ENCODE measurements around the gene AMMECR1.

Gene AMMECR1

GRCh38 chrX:110173192-110174175 is 144.4 kb downstream of the AMMECR1 start:
- H3K27me3 ChIP-seq (ENCODE audit: control insufficient read depth, insufficient read depth, low read length), result peaks cover 4% of the 10 kb centered on the region; the same call in 1 of the 2 replicates
- H3K4me3 ChIP-seq (ENCODE audit: low read depth, low read length), result no peak overlapping the region
- no peaks in the 10 kb centered on the region for H3K9me3 ChIP-seq (ENCODE audit: control insufficient read depth, insufficient read depth, low read depth, low read length)
- peaks cover 9% of the 10 kb centered on the region; the same call in 1 of the 2 replicates for H3K4me1 ChIP-seq (ENCODE audit: control insufficient read depth, insufficient read depth, low read length)
- peaks cover 4% of the 10 kb centered on the region; the same call in 1 of the 2 replicates for H3K36me3 ChIP-seq (ENCODE audit: control insufficient read depth, insufficient read depth, low read length)
- H3K9ac ChIP-seq (ENCODE audit: low read length), result no peak overlapping the region
- no peak overlapping the region for H3K27ac ChIP-seq (ENCODE audit: low read depth, low read length)

GRCh38 chrX:110172215-110172614 is 145.7 kb downstream of the AMMECR1 start:
- Histone ChIP-seq H3K27ac (ENCODE audit: low read depth, low read length) (no peak overlapping the region), H3K4me1 (ENCODE audit: control insufficient read depth, insufficient read depth, low read length) (peaks cover 14% of the 10 kb centered on the region), H3K9ac (ENCODE audit: low read length) (no peak overlapping the region), H3K27me3 (ENCODE audit: control insufficient read depth, insufficient read depth, low read length) (peaks cover 4% of the 10 kb centered on the region; the same call in 1 of the 2 replicates), H3K4me3 (ENCODE audit: low read depth, low read length) (no peak overlapping the region), H3K9me3 (ENCODE audit: control insufficient read depth, insufficient read depth, low read depth, low read length) (no peaks in the 10 kb centered on the region), H3K36me3 (ENCODE audit: control insufficient read depth, insufficient read depth, low read length) (peaks cover 4% of the 10 kb centered on the region; the same call in 1 of the 2 replicates)

DNA sequence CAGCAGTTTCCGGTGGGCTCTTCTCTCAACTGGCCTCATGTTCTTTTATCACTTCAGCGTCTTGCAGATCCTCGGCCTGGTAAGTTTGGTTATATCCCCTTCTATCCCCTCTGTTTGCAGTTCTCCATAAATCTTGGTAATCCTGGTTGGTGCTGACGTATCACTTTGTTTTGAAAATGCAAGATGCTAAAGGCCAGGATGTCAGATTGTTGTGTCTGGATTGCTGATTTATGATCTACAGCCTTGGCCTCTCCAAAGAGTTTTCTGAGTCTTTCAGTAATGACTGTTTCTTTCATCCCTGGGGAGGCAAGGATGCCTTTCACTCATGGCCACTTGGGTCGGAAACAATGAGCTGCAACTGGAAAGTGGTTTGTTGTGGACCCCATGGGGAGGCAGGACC is 146.4 kb downstream of the AMMECR1 start:
- H3K9me3 ChIP-seq (ENCODE audit: control insufficient read depth, insufficient read depth, low read depth, low read length), result no peaks in the 10 kb centered on the region
- peaks cover 14% of the 10 kb centered on the region for H3K4me1 ChIP-seq (ENCODE audit: control insufficient read depth, insufficient read depth, low read length)
- no peak overlapping the region for H3K27ac ChIP-seq (ENCODE audit: low read depth, low read length)
- H3K36me3 ChIP-seq (ENCODE audit: control insufficient read depth, insufficient read depth, low read length), result peaks cover 4% of the 10 kb centered on the region; the same call in 1 of the 2 replicates
- no peak overlapping the region for H3K9ac ChIP-seq (ENCODE audit: low read length)
- peaks cover 4% of the 10 kb centered on the region; the same call in 1 of the 2 replicates for H3K27me3 ChIP-seq (ENCODE audit: control insufficient read depth, insufficient read depth, low read length)
- no peak overlapping the region for H3K4me3 ChIP-seq (ENCODE audit: low read depth, low read length)

DNA sequence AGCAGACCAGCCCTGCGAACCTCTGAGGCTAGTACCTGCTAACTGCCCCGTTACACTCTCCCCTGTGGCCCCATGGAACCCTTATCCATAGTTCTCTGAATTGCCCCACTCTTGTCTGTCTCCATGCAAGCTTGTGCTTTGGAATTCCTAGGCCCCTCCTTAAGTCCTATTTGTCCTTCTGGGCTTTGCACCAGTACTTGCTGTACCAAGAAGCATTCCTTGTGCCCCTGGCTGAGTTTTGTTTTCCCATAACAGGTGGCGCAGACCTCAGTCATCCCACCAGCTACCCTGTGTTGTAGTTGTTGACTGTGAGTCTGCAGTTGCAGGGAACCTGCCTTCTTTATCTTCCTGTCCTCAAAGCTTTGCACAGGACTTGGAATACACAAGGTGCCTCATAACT is 147.9 kb downstream of the AMMECR1 start:
- Histone ChIP-seq H3K4me3 (ENCODE audit: low read depth, low read length) (no peak overlapping the region), H3K27ac (ENCODE audit: low read depth, low read length) (no peak overlapping the region), H3K4me1 (ENCODE audit: control insufficient read depth, insufficient read depth, low read length) (peaks cover 14% of the 10 kb centered on the region), H3K9ac (ENCODE audit: low read length) (no peak overlapping the region), H3K9me3 (ENCODE audit: control insufficient read depth, insufficient read depth, low read depth, low read length) (no peaks in the 10 kb centered on the region), H3K36me3 (ENCODE audit: control insufficient read depth, insufficient read depth, low read length) (peaks cover 4% of the 10 kb centered on the region; the same call in 1 of the 2 replicates), H3K27me3 (ENCODE audit: control insufficient read depth, insufficient read depth, low read length) (peaks cover 7% of the 10 kb centered on the region; the same call in 1 of the 2 replicates)

- Histone ChIP-seq H3K9ac (ENCODE audit: low read length) (no peak overlapping the region), H3K9me3 (ENCODE audit: control insufficient read depth, insufficient read depth, low read depth, low read length) (no peaks in the 10 kb centered on the region), H3K27me3 (ENCODE audit: control insufficient read depth, insufficient read depth, low read length) (peaks cover 7% of the 10 kb centered on the region; the same call in 1 of the 2 replicates), H3K27ac (ENCODE audit: low read depth, low read length) (no peak overlapping the region), H3K36me3 (ENCODE audit: control insufficient read depth, insufficient read depth, low read length) (0 out of 2 replicates have a peak, but pooled peaks cover 4% of the 10 kb centered on the region), H3K4me3 (ENCODE audit: low read depth, low read length) (no peak overlapping the region), H3K4me1 (ENCODE audit: control insufficient read depth, insufficient read depth, low read length) (peaks cover 9% of the 10 kb centered on the region)
These were observed 149.3 kb downstream of the AMMECR1 start for GRCh38 chrX:110168585-110168984.

DNA sequence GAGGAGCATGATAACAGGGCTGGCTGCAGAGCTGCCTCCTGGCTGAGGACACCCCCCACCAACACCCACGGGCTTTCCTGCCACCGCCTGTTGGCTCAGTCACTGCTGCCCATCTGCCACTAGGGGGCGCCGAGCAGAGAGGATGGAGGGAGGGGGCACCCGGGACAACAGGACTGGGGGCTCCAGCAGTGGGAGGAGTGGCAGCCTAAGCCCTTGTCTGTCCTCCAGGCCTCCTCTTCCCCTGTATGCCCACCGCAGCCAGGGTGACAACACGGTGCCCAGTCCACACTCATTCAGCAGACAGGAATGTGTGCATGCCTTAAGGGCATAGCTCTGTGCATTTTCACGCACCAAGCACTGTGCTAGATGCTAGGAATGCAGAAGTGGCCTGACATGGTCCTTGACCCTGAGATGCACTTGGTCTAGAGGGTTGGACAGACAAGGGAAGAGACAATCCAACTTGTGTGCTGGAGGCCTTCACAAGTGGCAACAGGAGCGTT is 149.9 kb downstream of the AMMECR1 start:
- Histone ChIP-seq H3K4me1 (ENCODE audit: control insufficient read depth, insufficient read depth, low read length) (peaks cover 8% of the 10 kb centered on the region), H3K4me3 (ENCODE audit: low read depth, low read length) (no peak overlapping the region), H3K9me3 (ENCODE audit: control insufficient read depth, insufficient read depth, low read depth, low read length) (no peaks in the 10 kb centered on the region), H3K27ac (ENCODE audit: low read depth, low read length) (no peak overlapping the region), H3K27me3 (ENCODE audit: control insufficient read depth, insufficient read depth, low read length) (peaks cover 7% of the 10 kb centered on the region; the same call in 1 of the 2 replicates), H3K9ac (ENCODE audit: low read length) (no peak overlapping the region), H3K36me3 (ENCODE audit: control insufficient read depth, insufficient read depth, low read length) (0 out of 2 replicates have a peak, but pooled peaks cover 4% of the 10 kb centered on the region)

DNA sequence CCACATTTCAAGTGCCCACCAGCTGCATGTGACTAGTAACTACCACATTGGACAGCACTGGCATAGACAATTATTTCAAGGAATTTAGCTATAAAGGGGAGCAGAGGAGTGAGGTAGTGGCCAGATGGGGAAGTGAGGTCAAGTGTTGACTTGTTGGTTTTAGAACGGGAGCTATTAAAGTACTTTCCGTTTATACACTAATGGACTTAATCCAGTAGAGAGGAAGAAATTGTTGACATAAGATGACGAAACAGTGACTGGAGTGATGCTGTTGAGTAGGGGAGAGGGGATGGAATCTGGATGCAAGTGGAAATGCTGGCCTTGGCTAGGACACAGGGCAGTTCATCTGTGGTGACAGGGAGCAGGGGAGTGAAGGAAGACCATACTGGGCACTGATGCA is 154.4 kb downstream of the AMMECR1 start:
- Histone ChIP-seq H3K9me3 (ENCODE audit: control insufficient read depth, insufficient read depth, low read depth, low read length) (no peaks in the 10 kb centered on the region), H3K9ac (ENCODE audit: low read length) (no peak overlapping the region), H3K27ac (ENCODE audit: low read depth, low read length) (no peak overlapping the region), H3K36me3 (ENCODE audit: control insufficient read depth, insufficient read depth, low read length) (no peaks in the 10 kb centered on the region), H3K4me3 (ENCODE audit: low read depth, low read length) (no peak overlapping the region), H3K4me1 (ENCODE audit: control insufficient read depth, insufficient read depth, low read length) (peaks cover 15% of the 10 kb centered on the region), H3K27me3 (ENCODE audit: control insufficient read depth, insufficient read depth, low read length) (peaks cover 3% of the 10 kb centered on the region; the same call in 1 of the 2 replicates)

DNA sequence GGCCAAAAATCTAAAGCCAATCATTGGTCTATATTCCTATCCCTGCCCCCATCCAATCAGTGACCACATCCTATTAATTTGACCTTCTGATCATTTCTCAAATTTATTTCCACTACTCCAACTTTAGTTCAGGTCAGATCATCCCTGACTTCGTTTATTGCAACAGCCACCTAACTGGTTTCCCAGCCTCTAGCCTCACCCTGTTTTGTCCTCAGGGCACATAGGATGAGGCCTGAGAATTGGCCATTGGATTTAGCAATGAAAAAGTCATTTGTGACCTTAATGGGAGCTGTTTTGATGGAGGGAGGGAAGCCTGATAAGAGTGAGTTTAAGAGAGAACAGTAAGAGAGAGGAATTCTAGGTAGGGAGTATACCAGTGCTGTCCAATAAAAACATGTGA is 155.0 kb downstream of the AMMECR1 start:
- Histone ChIP-seq H3K9ac (ENCODE audit: low read length) (no peak overlapping the region), H3K4me3 (ENCODE audit: low read depth, low read length) (no peak overlapping the region), H3K27ac (ENCODE audit: low read depth, low read length) (no peak overlapping the region), H3K36me3 (ENCODE audit: control insufficient read depth, insufficient read depth, low read length) (no peaks in the 10 kb centered on the region), H3K9me3 (ENCODE audit: control insufficient read depth, insufficient read depth, low read depth, low read length) (no peaks in the 10 kb centered on the region), H3K4me1 (ENCODE audit: control insufficient read depth, insufficient read depth, low read length) (peaks cover 11% of the 10 kb centered on the region), H3K27me3 (ENCODE audit: control insufficient read depth, insufficient read depth, low read length) (peaks cover 3% of the 10 kb centered on the region; the same call in 1 of the 2 replicates)

- no peak overlapping the region for H3K9ac ChIP-seq (ENCODE audit: low read length)
- no peaks in the 10 kb centered on the region for H3K36me3 ChIP-seq (ENCODE audit: control insufficient read depth, insufficient read depth, low read length)
- H3K27me3 ChIP-seq (ENCODE audit: control insufficient read depth, insufficient read depth, low read length), result peaks cover 3% of the 10 kb centered on the region; the same call in 1 of the 2 replicates
- H3K9me3 ChIP-seq (ENCODE audit: control insufficient read depth, insufficient read depth, low read depth, low read length), result no peaks in the 10 kb centered on the region
- no peak overlapping the region for H3K4me3 ChIP-seq (ENCODE audit: low read depth, low read length)
- peaks cover 7% of the 10 kb centered on the region for H3K4me1 ChIP-seq (ENCODE audit: control insufficient read depth, insufficient read depth, low read length)
- no peak overlapping the region for H3K27ac ChIP-seq (ENCODE audit: low read depth, low read length)
These were observed 155.8 kb downstream of the AMMECR1 start for GRCh38 chrX:110162131-110162530.

GRCh38 chrX:110161361-110161686 is 156.6 kb downstream of the AMMECR1 start:
- Histone ChIP-seq H3K27ac (ENCODE audit: low read depth, low read length) (no peak overlapping the region), H3K9ac (ENCODE audit: low read length) (no peak overlapping the region), H3K4me1 (ENCODE audit: control insufficient read depth, insufficient read depth, low read length) (peaks cover 7% of the 10 kb centered on the region), H3K4me3 (ENCODE audit: low read depth, low read length) (no peak overlapping the region), H3K9me3 (ENCODE audit: control insufficient read depth, insufficient read depth, low read depth, low read length) (no peaks in the 10 kb centered on the region), H3K36me3 (ENCODE audit: control insufficient read depth, insufficient read depth, low read length) (no peaks in the 10 kb centered on the region), H3K27me3 (ENCODE audit: control insufficient read depth, insufficient read depth, low read length) (peaks cover 3% of the 10 kb centered on the region; the same call in 1 of the 2 replicates)

DNA sequence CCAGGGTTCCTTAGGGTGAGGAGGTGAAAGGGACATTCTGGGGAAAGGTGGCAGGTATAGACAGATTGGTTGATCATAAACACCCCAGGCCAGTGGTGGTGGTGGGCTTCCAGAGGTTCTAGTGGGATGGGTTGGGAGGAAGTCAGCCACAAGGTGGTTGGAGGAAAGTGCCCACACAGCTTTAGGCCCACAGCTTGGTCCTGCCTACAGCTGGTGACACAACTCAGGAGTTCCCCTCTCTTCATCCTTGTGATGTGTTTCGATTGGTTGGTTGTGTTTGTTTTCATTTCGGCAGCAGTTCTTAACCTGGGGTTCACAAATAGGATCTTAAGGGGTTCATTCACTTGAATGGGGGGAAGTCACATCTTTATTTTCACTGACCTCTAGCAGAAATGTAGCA is 158.0 kb downstream of the AMMECR1 start:
- Histone ChIP-seq H3K9ac (ENCODE audit: low read length) (no peak overlapping the region), H3K27me3 (ENCODE audit: control insufficient read depth, insufficient read depth, low read length) (no peaks in the 10 kb centered on the region; the same call in 1 of the 2 replicates), H3K27ac (ENCODE audit: low read depth, low read length) (no peak overlapping the region), H3K9me3 (ENCODE audit: control insufficient read depth, insufficient read depth, low read depth, low read length) (no peaks in the 10 kb centered on the region), H3K36me3 (ENCODE audit: control insufficient read depth, insufficient read depth, low read length) (no peaks in the 10 kb centered on the region), H3K4me3 (ENCODE audit: low read depth, low read length) (no peak overlapping the region), H3K4me1 (ENCODE audit: control insufficient read depth, insufficient read depth, low read length) (peaks cover 7% of the 10 kb centered on the region)
